Heart left ventricle (tissue), 13 donors: Measurements from ENCODE around the gene NAXE.

Source experiments
- CTCF ChIP-seq, 12 donors: fragments of 200-600 bp; sonication (generic) in 4 of 12; IDR thresholded peaks; one replicate each; pipeline versions ENCODE4 v1.5.0 to v1.8.0; 2018 to 2022; ENCODE audit warnings: antibody characterized with exemption in 12 of 12, mild to moderate bottlenecking in 5 of 12
- POLR2A ChIP-seq, 2 donors: fragments of 450-650 bp; IDR thresholded peaks; one replicate each; pipeline ENCODE4 v1.6.1; 2017; ENCODE audit warnings: antibody characterized with exemption in 2 of 2, mild to moderate bottlenecking in 2 of 2, moderate library complexity in 2 of 2
- donor health status: ischemic (EF 13 %, LVEDD 7.1; RV severe dilation, severe dysfunction).
- donor health status: DM: no; HTN: yes; CAD: no.
- donor health status: DM: no; HTN: no; CAD: no.
- donor health status: ischemic (EF 25% LVEDD 6.9; RV normal size, moderate dysfunction).
- donor health status: ischemic (EF 25% LVEDD 5.7; RV mildly dilated, moderate dysfunction).
- donor health status: ischemic (EF 35%, LVEDD 5.7; RV mildly dilated, moderate dysfunction).
- donor health status: nonischemic (EF 11% LVEDD 7.7; RV severe dilation, severe dysfunction).
- donor health status: DM: yes; HTN: yes; CAD: no.
- donor health status: PGD.
- donor health status: ischemic (EF 29% LVEDD 5.4; RV normal size, mild dysfunction).
- donor health status: nonischemic (EF 23%, LVEDD 6.1; RV moderate dilation, normal function).

- no peak for TF ChIP-seq POLR2A (IDR thresholded peaks at IDR 0.05)
- TF ChIP-seq CTCF (IDR thresholded peaks at IDR 0.05): no peak
Observed at GRCh38 chr1:156582388-156583017, 9.1 kb upstream of the NAXE start.
